ENCODE results near the gene GPN2.

Gene GPN2

DNA sequence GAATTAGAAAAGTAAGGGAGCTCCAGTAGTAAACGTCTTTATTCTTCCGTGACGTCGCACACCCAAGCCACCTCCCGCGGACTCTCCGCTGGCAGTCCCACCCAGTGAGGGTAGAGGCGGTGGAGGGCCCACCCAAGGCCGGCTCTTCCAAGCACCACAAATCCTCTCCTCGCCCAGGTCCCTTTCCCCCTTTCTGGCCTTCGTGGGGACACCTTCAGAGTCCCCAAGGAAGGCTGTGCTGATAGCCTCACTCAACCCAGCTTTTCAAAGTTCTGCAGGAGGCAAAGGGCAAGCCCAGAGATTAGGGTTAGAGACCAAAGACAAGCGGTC is 349 bp upstream of the GPN2 start:
- peak; percentile 42 for ATAC-seq
- no peak for TF ChIP-seq ZC3H10 (CRISPR knock-in tag; IDR thresholded peaks at IDR 0.05)
- TF ChIP-seq, protein P1, sequence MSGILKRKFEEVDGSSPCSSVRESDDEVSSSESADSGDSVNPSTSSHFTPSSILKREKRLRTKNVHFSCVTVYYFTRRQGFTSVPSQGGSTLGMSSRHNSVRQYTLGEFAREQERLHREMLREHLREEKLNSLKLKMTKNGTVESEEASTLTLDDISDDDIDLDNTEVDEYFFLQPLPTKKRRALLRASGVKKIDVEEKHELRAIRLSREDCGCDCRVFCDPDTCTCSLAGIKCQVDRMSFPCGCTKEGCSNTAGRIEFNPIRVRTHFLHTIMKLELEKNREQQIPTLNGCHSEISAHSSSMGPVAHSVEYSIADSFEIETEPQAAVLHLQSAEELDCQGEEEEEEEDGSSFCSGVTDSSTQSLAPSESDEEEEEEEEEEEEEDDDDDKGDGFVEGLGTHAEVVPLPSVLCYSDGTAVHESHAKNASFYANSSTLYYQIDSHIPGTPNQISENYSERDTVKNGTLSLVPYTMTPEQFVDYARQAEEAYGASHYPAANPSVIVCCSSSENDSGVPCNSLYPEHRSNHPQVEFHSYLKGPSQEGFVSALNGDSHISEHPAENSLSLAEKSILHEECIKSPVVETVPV (CRISPR knock-in tag; IDR thresholded peaks at IDR 0.05): no peak
- TF ChIP-seq POU6F1 (CRISPR knock-in tag; IDR thresholded peaks at IDR 0.05; ENCODE audit: borderline replicate concordance, low read depth): no peak
- TF ChIP-seq ZNF565 (CRISPR knock-in tag; conservative IDR thresholded peaks at IDR 0.05; ENCODE audit: low read depth): no peak
- TF ChIP-seq ESRRG (CRISPR knock-in tag; IDR thresholded peaks at IDR 0.05): no peak
- TF ChIP-seq CSDC2 (CRISPR knock-in tag; IDR thresholded peaks at IDR 0.05): no peak
- TF ChIP-seq, protein P2, sequence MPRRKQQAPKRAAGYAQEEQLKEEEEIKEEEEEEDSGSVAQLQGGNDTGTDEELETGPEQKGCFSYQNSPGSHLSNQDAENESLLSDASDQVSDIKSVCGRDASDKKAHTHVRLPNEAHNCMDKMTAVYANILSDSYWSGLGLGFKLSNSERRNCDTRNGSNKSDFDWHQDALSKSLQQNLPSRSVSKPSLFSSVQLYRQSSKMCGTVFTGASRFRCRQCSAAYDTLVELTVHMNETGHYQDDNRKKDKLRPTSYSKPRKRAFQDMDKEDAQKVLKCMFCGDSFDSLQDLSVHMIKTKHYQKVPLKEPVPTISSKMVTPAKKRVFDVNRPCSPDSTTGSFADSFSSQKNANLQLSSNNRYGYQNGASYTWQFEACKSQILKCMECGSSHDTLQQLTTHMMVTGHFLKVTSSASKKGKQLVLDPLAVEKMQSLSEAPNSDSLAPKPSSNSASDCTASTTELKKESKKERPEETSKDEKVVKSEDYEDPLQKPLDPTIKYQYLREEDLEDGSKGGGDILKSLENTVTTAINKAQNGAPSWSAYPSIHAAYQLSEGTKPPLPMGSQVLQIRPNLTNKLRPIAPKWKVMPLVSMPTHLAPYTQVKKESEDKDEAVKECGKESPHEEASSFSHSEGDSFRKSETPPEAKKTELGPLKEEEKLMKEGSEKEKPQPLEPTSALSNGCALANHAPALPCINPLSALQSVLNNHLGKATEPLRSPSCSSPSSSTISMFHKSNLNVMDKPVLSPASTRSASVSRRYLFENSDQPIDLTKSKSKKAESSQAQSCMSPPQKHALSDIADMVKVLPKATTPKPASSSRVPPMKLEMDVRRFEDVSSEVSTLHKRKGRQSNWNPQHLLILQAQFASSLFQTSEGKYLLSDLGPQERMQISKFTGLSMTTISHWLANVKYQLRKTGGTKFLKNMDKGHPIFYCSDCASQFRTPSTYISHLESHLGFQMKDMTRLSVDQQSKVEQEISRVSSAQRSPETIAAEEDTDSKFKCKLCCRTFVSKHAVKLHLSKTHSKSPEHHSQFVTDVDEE (CRISPR knock-in tag; IDR thresholded peaks at IDR 0.05): no peak

- TF ChIP-seq CREB5 (CRISPR knock-in tag; IDR thresholded peaks at IDR 0.05; ENCODE audit: low read depth) (no peak), ISL1 (CRISPR knock-in tag; IDR thresholded peaks at IDR 0.05) (no peak), GLIS3 (CRISPR knock-in tag; IDR thresholded peaks at IDR 0.05) (no peak), ZNF565 (CRISPR knock-in tag; conservative IDR thresholded peaks at IDR 0.05; ENCODE audit: low read depth) (no peak), ZFP30 (CRISPR knock-in tag; IDR thresholded peaks at IDR 0.05) (no peak), RARB (CRISPR knock-in tag; IDR thresholded peaks at IDR 0.05) (no peak), POU6F1 (CRISPR knock-in tag; IDR thresholded peaks at IDR 0.05; ENCODE audit: borderline replicate concordance, low read depth) (no peak), ARNTL (CRISPR knock-in tag; IDR thresholded peaks at IDR 0.05; ENCODE audit: borderline replicate concordance, low read depth) (no peak), ESRRG (CRISPR knock-in tag; IDR thresholded peaks at IDR 0.05) (no peak), ZC3H10 (CRISPR knock-in tag; IDR thresholded peaks at IDR 0.05) (no peak), PPARA (CRISPR knock-in tag; IDR thresholded peaks at IDR 0.05; ENCODE audit: borderline replicate concordance) (no peak), ZNF8 (CRISPR knock-in tag; IDR thresholded peaks at IDR 0.05) (no peak), CSDC2 (CRISPR knock-in tag; IDR thresholded peaks at IDR 0.05) (no peak), ZNF70 (CRISPR knock-in tag; IDR thresholded peaks at IDR 0.05) (no peak), BACH2 (CRISPR knock-in tag; IDR thresholded peaks at IDR 0.05; ENCODE audit: borderline replicate concordance) (no peak), OSR1 (CRISPR knock-in tag; IDR thresholded peaks at IDR 0.05) (no peak), SNAI2 (CRISPR knock-in tag; IDR thresholded peaks at IDR 0.05) (no peak)
- TF ChIP-seq, protein P3, sequence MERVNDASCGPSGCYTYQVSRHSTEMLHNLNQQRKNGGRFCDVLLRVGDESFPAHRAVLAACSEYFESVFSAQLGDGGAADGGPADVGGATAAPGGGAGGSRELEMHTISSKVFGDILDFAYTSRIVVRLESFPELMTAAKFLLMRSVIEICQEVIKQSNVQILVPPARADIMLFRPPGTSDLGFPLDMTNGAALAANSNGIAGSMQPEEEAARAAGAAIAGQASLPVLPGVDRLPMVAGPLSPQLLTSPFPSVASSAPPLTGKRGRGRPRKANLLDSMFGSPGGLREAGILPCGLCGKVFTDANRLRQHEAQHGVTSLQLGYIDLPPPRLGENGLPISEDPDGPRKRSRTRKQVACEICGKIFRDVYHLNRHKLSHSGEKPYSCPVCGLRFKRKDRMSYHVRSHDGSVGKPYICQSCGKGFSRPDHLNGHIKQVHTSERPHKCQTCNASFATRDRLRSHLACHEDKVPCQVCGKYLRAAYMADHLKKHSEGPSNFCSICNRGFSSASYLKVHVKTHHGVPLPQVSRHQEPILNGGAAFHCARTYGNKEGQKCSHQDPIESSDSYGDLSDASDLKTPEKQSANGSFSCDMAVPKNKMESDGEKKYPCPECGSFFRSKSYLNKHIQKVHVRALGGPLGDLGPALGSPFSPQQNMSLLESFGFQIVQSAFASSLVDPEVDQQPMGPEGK (CRISPR knock-in tag; IDR thresholded peaks at IDR 0.05; ENCODE audit: borderline replicate concordance): no peak
- TF ChIP-seq, protein P2 (CRISPR knock-in tag; IDR thresholded peaks at IDR 0.05): no peak
- TF ChIP-seq, protein P1 (CRISPR knock-in tag; IDR thresholded peaks at IDR 0.05): no peak
- no peak for ATAC-seq
These were observed 1.9 kb downstream of the GPN2 start for GRCh38 chr1:26888231-26888630.

Measured in SK-N-SH treated with all-trans-retinoic acid at 6 μM for 48 hours (cell line).